ENCODE results near the gene SVEP1.
"Not testable (repeated sequence)": the region's sequence is repeated elsewhere in the genome, so short reads cannot be mapped to it uniquely, and the experiment has no call there.

- TF ChIP-seq ZNF324 (tag by site-specific recombination; IDR thresholded peaks at IDR 0.05); ZNF518A (tag by site-specific recombination; conservative IDR thresholded peaks at IDR 0.05; ENCODE audit: low read depth); ZNF704 (tag by site-specific recombination; IDR thresholded peaks at IDR 0.05); CTCF (tag by site-specific recombination; IDR thresholded peaks at IDR 0.05); ZEB2 (tag by site-specific recombination; IDR thresholded peaks at IDR 0.05); ZNF175 (tag by site-specific recombination; IDR thresholded peaks at IDR 0.05); ZSCAN23 (tag by site-specific recombination; IDR thresholded peaks at IDR 0.05); ATF2 (tag by site-specific recombination; IDR thresholded peaks at IDR 0.05; ENCODE audit: low read depth); ZNF529 (tag by site-specific recombination; IDR thresholded peaks at IDR 0.05; ENCODE audit: insufficient replicate concordance): not testable (repeated sequence)
Measured at GRCh38 chr9:110614576-110614975, 35.0 kb upstream of the SVEP1 start.
